ENCODE results near the gene TOMM40. TPM values are rescaled to one million over a fixed set of nuclear protein-coding genes. Genes with fewer than 3 reads are reported as not detected.
A peak's percentile ranks its signal among the peaks of the same experiment; 100 is the strongest.

The TOMM40 gene
- total and polyA plus RNA-seq, 2 of the 13 experiments (the other 11 are each of a cell fraction or from before 2014, with no cell fraction given) = 72.0 to 110 TPM

- TF ChIP-seq ZBTB25 (CRISPR knock-in tag; IDR thresholded peaks at IDR 0.05) = peak; percentile 96
- no peak for TF ChIP-seq ZNF816 (CRISPR knock-in tag; IDR thresholded peaks at IDR 0.05; ENCODE audit: borderline replicate concordance)
- TF ChIP-seq ZNF646 (CRISPR knock-in tag; IDR thresholded peaks at IDR 0.05) = no peak; the same call in 1 of the 2 replicates
- TF ChIP-seq TRIM22 (IDR thresholded peaks at IDR 0.05) = no peak
- TF ChIP-seq ZNF12 (CRISPR knock-in tag; IDR thresholded peaks at IDR 0.05) = peak; percentile 45; the same call in 1 of the 2 replicates
- TF ChIP-seq ZNF484 (CRISPR knock-in tag; IDR thresholded peaks at IDR 0.05; ENCODE audit: borderline replicate concordance, low read depth) = no peak
- no peak for TF ChIP-seq MTF2 (CRISPR knock-in tag; IDR thresholded peaks at IDR 0.05; ENCODE audit: borderline replicate concordance)
- TF ChIP-seq MTA3 (CRISPR knock-in tag; IDR thresholded peaks at IDR 0.05) = no peak
- TF ChIP-seq SMAD1 (CRISPR knock-in tag; IDR thresholded peaks at IDR 0.05; ENCODE audit: borderline replicate concordance, low read depth) = no peak
- TF ChIP-seq ZNF784 (CRISPR knock-in tag; IDR thresholded peaks at IDR 0.05; ENCODE audit: borderline replicate concordance) = peak; percentile 91
- peak; percentile 99 for TF ChIP-seq KDM3A (CRISPR knock-in tag; IDR thresholded peaks at IDR 0.05; ENCODE audit: low read depth)
- peak; percentile 70; the same call in 1 of the 2 replicates for TF ChIP-seq ZNF335 (CRISPR knock-in tag; IDR thresholded peaks at IDR 0.05)
- no peak for TF ChIP-seq ZNF10 (CRISPR knock-in tag; IDR thresholded peaks at IDR 0.05; ENCODE audit: borderline replicate concordance, low read depth)
These were observed 34.2 kb downstream of the TOMM40 start (continued) for GRCh38 chr19:44925114-44925891.

All from HepG2 (cell line).